Measurements from ENCODE around the gene SDF4.
A peak's percentile ranks its signal among the peaks of the same experiment; 100 is the strongest.

The SDF4 gene

GRCh38 chr1:1274299-1274930 is 42.6 kb upstream of the SDF4 start:
- TF ChIP-seq, protein P1, sequence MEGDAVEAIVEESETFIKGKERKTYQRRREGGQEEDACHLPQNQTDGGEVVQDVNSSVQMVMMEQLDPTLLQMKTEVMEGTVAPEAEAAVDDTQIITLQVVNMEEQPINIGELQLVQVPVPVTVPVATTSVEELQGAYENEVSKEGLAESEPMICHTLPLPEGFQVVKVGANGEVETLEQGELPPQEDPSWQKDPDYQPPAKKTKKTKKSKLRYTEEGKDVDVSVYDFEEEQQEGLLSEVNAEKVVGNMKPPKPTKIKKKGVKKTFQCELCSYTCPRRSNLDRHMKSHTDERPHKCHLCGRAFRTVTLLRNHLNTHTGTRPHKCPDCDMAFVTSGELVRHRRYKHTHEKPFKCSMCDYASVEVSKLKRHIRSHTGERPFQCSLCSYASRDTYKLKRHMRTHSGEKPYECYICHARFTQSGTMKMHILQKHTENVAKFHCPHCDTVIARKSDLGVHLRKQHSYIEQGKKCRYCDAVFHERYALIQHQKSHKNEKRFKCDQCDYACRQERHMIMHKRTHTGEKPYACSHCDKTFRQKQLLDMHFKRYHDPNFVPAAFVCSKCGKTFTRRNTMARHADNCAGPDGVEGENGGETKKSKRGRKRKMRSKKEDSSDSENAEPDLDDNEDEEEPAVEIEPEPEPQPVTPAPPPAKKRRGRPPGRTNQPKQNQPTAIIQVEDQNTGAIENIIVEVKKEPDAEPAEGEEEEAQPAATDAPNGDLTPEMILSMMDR (conservative IDR thresholded peaks at IDR 0.05; ENCODE audit: control insufficient read depth, insufficient read depth, low read depth, low read length): no peak
- no peak for DNase-seq (ENCODE audit: low read depth)
- H3K4me3 ChIP-seq (ENCODE audit: control insufficient read depth, low read depth, low read length): peak overlapping the region; percentile 60

GRCh38 chr1:1273512-1274298 is 41.9 kb upstream of the SDF4 start, which contains the start of gene UBE2J2:
Gene UBE2J2 (minus strand): TSS chr1:1273854. CDS start chr1:1267992, 5,862 bp downstream.
- TF ChIP-seq, protein P1 (conservative IDR thresholded peaks at IDR 0.05; ENCODE audit: control insufficient read depth, insufficient read depth, low read depth, low read length): no peak
- peak; percentile 89 for DNase-seq (ENCODE audit: low read depth)
- H3K4me3 ChIP-seq (ENCODE audit: control insufficient read depth, low read depth, low read length): peak within 1 kb of the TSS; percentile 76

GRCh38 chr1:1273209-1273511 is 41.4 kb upstream of the SDF4 start:
- DNase-seq (ENCODE audit: low read depth): no peak
- peak overlapping the region; percentile 76 for H3K4me3 ChIP-seq (ENCODE audit: control insufficient read depth, low read depth, low read length)
- TF ChIP-seq, protein P1 (conservative IDR thresholded peaks at IDR 0.05; ENCODE audit: control insufficient read depth, insufficient read depth, low read depth, low read length): no peak

DNA sequence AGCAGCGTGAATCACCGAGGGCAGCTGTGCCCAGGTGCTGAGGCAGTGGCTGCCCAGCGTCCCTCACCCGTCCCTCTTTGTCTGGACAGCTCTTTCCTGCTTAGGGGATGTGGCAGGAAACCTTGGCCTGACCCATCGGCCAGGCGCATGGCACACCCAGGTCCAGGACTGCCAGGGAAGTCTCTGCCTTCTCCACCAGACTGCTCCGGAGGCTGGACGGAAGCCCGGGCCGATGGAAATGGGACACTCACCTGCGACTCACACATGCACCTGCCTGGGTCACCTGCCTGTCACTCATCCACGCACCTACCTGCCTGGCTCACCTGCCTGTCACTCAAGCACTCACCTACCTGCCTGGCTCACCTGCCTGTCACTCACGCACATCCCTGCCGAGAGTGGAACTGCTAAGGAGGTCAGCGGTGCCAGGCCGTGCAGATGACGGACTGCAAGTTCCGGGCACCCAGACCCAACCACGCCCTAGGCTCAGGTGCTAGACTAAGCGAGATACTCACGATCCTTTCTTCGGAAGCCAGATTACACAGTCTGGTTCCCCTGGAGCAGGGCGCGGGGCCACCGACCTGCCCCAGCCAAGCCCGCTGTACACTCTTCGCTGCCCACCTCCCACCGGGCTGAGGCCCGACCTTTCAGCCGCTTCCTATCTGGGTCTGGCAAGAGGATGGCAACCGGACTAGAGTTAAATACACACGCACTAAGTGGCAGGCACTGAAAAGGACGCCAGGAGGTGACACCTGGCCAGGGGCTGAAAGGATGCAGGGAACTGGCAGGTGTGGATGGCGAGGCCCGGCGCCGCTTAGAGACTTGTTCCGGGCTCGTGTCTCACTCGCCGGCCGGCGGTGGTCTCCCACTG is 40.8 kb upstream of the SDF4 start:
- TF ChIP-seq, protein P1 (conservative IDR thresholded peaks at IDR 0.05; ENCODE audit: control insufficient read depth, insufficient read depth, low read depth, low read length): no peak
- peak overlapping the region; percentile 76 for H3K4me3 ChIP-seq (ENCODE audit: control insufficient read depth, low read depth, low read length)
- DNase-seq (ENCODE audit: low read depth): no peak

GRCh38 chr1:1270813-1271212 is 39.0 kb upstream of the SDF4 start:
- no peak overlapping the region for H3K4me3 ChIP-seq (ENCODE audit: control insufficient read depth, low read depth, low read length)
- peak; percentile 60 for DNase-seq (ENCODE audit: low read depth)
- TF ChIP-seq, protein P1 (conservative IDR thresholded peaks at IDR 0.05; ENCODE audit: control insufficient read depth, insufficient read depth, low read depth, low read length): no peak

DNA sequence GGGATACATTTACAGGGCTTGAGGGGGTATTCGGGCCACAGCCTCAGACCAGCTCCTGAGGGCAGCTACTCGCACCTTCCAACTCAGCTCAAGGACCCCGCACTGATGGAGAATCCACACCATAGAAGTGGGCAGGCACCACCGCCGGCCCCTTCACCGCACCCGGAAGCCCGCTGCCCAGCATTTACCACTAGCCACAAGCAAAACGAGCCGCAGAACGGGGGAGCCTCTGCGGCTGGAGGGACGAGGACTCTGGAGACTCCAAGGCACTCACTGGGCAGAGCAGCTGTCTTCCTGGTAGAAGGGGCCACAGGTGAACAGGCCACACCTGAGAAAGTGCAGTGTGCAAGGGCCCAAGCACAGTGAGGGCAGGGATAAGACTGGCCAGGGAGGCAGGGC is 36.5 kb upstream of the SDF4 start:
- TF ChIP-seq, protein P1 (conservative IDR thresholded peaks at IDR 0.05; ENCODE audit: control insufficient read depth, insufficient read depth, low read depth, low read length): no peak
- H3K4me3 ChIP-seq (ENCODE audit: control insufficient read depth, low read depth, low read length): no peak overlapping the region
- no peak for DNase-seq (ENCODE audit: low read depth)
